A673 (cell line): ENCODE data around the gene GNG5. TPM values are rescaled to one million over a fixed set of nuclear protein-coding genes. Genes with fewer than 3 reads are reported as not detected.

Experiments used
- Bru-seq: library from RNA; stranded (reverse); fragments of 400-500 nt; gene quantifications from one replicate; lab custom pipeline; 2021; lab: Mats Ljungman, UMichigan
- BruChase-seq, 2 experiments: library from RNA; stranded (reverse); fragments of 400-500 nt; gene quantifications; one replicate each; lab custom pipeline; 2021; lab: Mats Ljungman, UMichigan
- BruUV-seq: library from RNA; stranded (reverse); fragments of 400-500 nt; replicated peaks from 2 replicates; lab custom pipeline; 2021; lab: Mats Ljungman, UMichigan
- CTCF ChIA-PET: fragments of 300-600 bp; sonication (Branson Sonifier 250); formaldehyde crosslinking; loops from one replicate; lab custom pipeline; 2022; ENCODE audit warnings: antibody characterized with exemption; lab: Charles Lee
- POLR2A ChIA-PET: fragments of 300-600 bp; sonication (Branson Sonifier 250); formaldehyde crosslinking; loops from one replicate; lab custom pipeline; 2022; ENCODE audit warnings: antibody characterized with exemption; ENCODE audit not compliant: low non-redundant PET; lab: Charles Lee
- DNase-seq: peaks from one replicate; pipeline ENCODE4 v3.0.0-alpha.2; 2015; ENCODE audit warnings: low spot score
- H3K27ac ChIP-seq: fragments of 200-600 bp; sonication (generic); 2 replicates; pipeline ENCODE4 v1.5.1; 2016; ENCODE audit warnings: mixed run types, low read depth, mild to moderate bottlenecking, mixed read lengths, antibody characterized with exemption, low read length; ENCODE audit not compliant: poor library complexity, severe bottlenecking
- H3K27me3 ChIP-seq: fragments of 200-600 bp; sonication (generic); replicated peaks from 2 replicates; pipeline ENCODE4 v1.6.1; 2017; ENCODE audit warnings: mixed run types, low read depth, mild to moderate bottlenecking, mixed read lengths, antibody characterized with exemption, low read length; ENCODE audit not compliant: insufficient read depth, poor library complexity
- H3K36me3 ChIP-seq: fragments of 200-600 bp; sonication (generic); 2 replicates; pipeline ENCODE4 v1.6.1; 2016; ENCODE audit warnings: mixed run types, mild to moderate bottlenecking, mixed read lengths, antibody characterized with exemption, low read length; ENCODE audit not compliant: insufficient read depth, poor library complexity, severe bottlenecking
- H3K4me1 ChIP-seq: fragments of 200-600 bp; sonication (generic); 2 replicates; pipeline ENCODE4 v1.6.1; 2017; ENCODE audit warnings: mixed run types, mild to moderate bottlenecking, mixed read lengths, antibody characterized with exemption, low read length; ENCODE audit not compliant: insufficient read depth, poor library complexity, severe bottlenecking
- H3K4me3 ChIP-seq: fragments of 200-600 bp; sonication (generic); 2 replicates; pipeline ENCODE4 v1.5.1; 2016; ENCODE audit warnings: low read depth, mixed run types, mild to moderate bottlenecking, mixed read lengths, low read length; ENCODE audit not compliant: poor library complexity, severe bottlenecking
- H3K9me3 ChIP-seq: fragments of 200-600 bp; sonication (generic); 2 replicates; pipeline ENCODE4 v1.6.1; 2016; ENCODE audit warnings: mixed run types, low read depth, mild to moderate bottlenecking, mixed read lengths, antibody characterized with exemption, low read length; ENCODE audit not compliant: poor library complexity, severe bottlenecking
- CTCF ChIP-seq: fragments of 300-800, 200-600 bp; sonication (generic); conservative IDR thresholded peaks from 2 replicates; pipeline ENCODE4 v1.5.1; 2017; ENCODE audit warnings: low read depth, mild to moderate bottlenecking, antibody characterized with exemption, low read length, moderate library complexity, mixed read lengths
- EZH2 ChIP-seq: fragments of 200-600 bp; sonication (generic); IDR thresholded peaks from 2 replicates; pipeline ENCODE4 v1.6.1; 2017; ENCODE audit warnings: borderline replicate concordance, low read depth, mild to moderate bottlenecking, mixed read lengths, antibody characterized with exemption, low read length; ENCODE audit not compliant: poor library complexity, severe bottlenecking
- intact Hi-C: fragments of 100-400 bp; cut with micrococcal nuclease; formaldehyde crosslinking; loops from one replicate; pipeline ENCODE4 v1.10.0; 2022; ENCODE audit not compliant: unreplicated experiment
- long read RNA-seq: library from polyadenylated mRNA; stranded (forward); transcript quantifications from one replicate; pipeline ENCODE4 v2.0.0, GENCODE V29; 2022
- total RNA-seq: library from RNA; stranded (reverse); gene quantifications from 2 replicates; pipeline ENCODE4 v1.2.3, GENCODE V29; 2021

Gene GNG5
- 114 and 119 TPM in 2 replicates for total RNA-seq
- percentile 94 among the genes with signal in this experiment for Bru-seq, nascent RNA
- BruChase-seq, experiment 1, labeled RNA remaining after a 2-hour chase: percentile 92 among the genes with signal in this experiment
- percentile 98 among the genes with signal in this experiment for BruChase-seq, experiment 2, labeled RNA remaining after a 6-hour chase
- long read RNA-seq, transcript GNG5-201 (3 exons, 920 nt): major isoform, 214 of 219 reads
- long read RNA-seq, partial matches to known transcripts: 0 of 219 reads
- long read RNA-seq, other reads (novel, unspliced or antisense): 5 of 219 reads

DNA sequence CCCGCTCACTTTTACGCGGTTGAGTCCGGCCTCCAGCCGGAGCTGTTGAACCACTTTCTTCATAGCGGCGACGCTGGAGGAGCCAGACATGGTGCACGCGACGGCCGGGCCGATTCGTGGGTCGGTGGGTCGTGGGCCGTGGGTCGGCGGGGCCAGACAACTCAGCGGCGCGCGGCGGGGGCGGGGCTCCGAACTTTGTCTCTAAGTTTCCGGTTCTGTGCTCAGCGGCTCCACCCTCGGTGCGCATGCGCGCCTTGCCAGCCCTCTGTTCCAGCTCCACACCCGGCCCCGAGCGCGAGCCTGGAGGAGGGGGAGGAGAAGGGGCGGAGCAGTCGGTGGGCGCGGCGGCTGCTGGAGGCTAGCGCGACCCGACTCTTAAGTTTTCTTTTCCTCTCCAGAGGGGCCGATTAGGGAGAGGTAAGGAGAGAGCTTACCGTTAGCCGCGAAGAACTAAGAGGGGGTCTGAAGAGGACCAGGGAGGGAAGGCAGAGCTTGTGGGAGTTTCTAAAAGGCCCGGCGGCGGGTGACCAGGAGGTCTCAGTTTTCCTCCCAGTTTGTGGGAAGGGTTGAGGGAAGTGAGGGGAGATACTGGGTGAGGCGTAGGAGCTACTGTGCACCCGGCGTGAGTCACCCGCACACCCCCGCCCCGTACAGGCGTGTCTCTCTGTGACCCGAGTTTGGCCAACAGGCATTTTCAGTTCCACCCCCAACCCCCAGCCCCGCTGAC lies at the start of gene GNG5, which contains the start of gene SPATA1:
Gene GNG5, minus strand, starts transcription at position 580 of the 727 bp plus-strand sequence. Its CDS starts 490 bp downstream, at position 90.
Gene SPATA1, plus strand, starts transcription at position 385 of the 727 bp plus-strand sequence. CDS start 9,974 bp downstream, outside the sequence.
- Histone ChIP-seq H3K4me3 (peak within 1 kb of the TSS; percentile 80), H3K27me3 (no peaks in the 10 kb centered on the region), H3K9me3 (peaks cover 8% of the 10 kb centered on the region), H3K36me3 (peaks cover 6% of the 10 kb centered on the region), H3K27ac (peak within 1 kb of the TSS; percentile 92), H3K4me1 (peaks cover 18% of the 10 kb centered on the region)
- intact Hi-C loops: loop anchor here (2.0 kb wide), 1 partner anchor 115 kb away; no protein-coding TSS in a partner anchor
- no TSS peak for BruUV-seq
- DNase-seq: peak; percentile 98
- POLR2A ChIA-PET: interaction anchor here (0.5 to 0.7 kb wide), 2 partner anchors 19 to 436 kb away, joined by 3 read pairs; no protein-coding TSS in a partner anchor
- TF ChIP-seq EZH2 (no peak), CTCF (no peak)
- CTCF ChIA-PET: no interaction called here

DNA sequence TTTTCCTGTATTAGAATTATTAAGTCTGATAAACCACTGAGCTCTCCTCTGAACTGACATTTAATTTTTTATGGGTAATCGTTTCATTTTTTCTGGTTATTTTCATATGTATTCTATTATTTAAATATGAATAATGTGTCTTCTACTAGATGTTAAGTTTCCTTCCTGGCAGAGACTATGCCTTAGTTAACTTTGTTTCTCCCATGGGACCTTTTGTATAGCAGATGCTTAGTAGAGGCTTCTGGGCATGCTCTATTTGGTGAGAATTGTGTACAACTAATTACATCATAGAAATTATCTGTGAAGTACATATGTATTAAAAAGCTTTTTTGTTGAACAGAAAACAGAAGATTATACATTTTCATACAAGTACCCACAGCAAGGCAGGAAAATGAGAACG lies 44.4 kb upstream of the GNG5 start:
- CTCF ChIA-PET: no interaction called here
- H3K9me3 ChIP-seq: no peaks in the 10 kb centered on the region
- no peaks in the 10 kb centered on the region for H3K36me3 ChIP-seq
- H3K27me3 ChIP-seq: no peaks in the 10 kb centered on the region
- intact Hi-C loops: no loop called here
- no peak overlapping the region for H3K27ac ChIP-seq
- TF ChIP-seq CTCF (no peak), EZH2 (no peak)
- DNase-seq: peak; percentile 68
- no peak overlapping the region for H3K4me3 ChIP-seq
- BruUV-seq: no TSS peak
- H3K4me1 ChIP-seq: peaks cover 11% of the 10 kb centered on the region
- POLR2A ChIA-PET: no interaction called here

GRCh38 chr1:84541679-84542078 lies 35.3 kb upstream of the GNG5 start:
- TF ChIP-seq EZH2: no peak
- TF ChIP-seq CTCF: peak; percentile 48
- H3K27me3 ChIP-seq: no peaks in the 10 kb centered on the region
- peaks cover 6% of the 10 kb centered on the region for H3K4me1 ChIP-seq
- H3K9me3 ChIP-seq: no peaks in the 10 kb centered on the region
- intact Hi-C loops: loop anchor here (10.0 kb wide), 1 partner anchor 97 kb away; no protein-coding TSS in a partner anchor
- CTCF ChIA-PET: no interaction called here
- BruUV-seq: no TSS peak
- DNase-seq: no peak
- no peaks in the 10 kb centered on the region for H3K36me3 ChIP-seq
- H3K27ac ChIP-seq: no peak overlapping the region
- H3K4me3 ChIP-seq: no peak overlapping the region
- POLR2A ChIA-PET: no interaction called here
